Measurements from ENCODE around the gene SMYD3.

DNA sequence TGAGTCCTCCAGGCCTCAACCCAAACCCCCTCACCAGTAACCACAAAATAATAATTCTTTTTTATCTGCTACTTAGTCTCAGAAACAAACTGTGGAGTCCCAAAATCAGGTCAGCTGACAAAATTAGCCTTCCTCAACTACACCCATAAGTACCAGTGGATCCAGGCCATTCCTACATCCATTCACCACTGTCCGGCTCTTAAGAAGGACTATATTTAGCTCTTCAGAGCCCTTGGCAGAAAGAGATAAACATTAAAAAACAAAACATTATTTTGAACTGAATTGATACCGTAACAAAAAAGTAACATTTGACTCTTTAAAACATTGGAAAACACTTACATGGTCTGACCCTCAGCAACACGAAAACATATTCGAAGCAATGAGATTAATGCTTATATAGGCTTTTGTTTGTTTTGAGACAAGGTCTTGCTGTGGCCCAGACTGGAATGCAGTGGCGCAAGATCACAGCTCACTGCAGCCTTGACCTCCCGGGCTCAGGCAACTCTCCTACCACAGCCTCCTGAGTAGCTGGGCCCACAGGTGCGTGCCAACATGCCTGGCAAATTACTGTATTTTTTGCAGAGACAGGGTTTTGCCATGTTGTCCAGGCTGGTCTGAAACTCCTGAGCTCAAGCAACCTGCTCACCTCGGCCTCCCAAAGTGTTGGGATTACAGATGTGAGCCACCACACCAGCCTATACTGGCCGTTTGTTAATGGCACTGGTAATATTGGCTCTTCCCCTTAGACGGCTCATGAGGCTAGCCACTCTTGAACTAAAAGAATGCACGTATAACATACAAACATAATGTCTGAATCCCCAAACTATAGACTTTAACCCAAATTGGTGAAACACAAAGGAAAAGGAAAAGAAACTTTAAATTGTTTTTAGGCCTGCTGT is 330.7 kb downstream of the SMYD3 start:
- TF ChIP-seq YY1 (IDR thresholded peaks at IDR 0.05; ENCODE audit: insufficient read depth, insufficient replicate concordance, low read depth, low read length) (no peak), HNRNPH1 (optimal IDR thresholded peaks at IDR 0.05; ENCODE audit: low read depth, low read length) (no peak), ZFP1 (CRISPR knock-in tag; IDR thresholded peaks at IDR 0.05) (peak; percentile 60; the same call in 1 of the 2 replicates), GFI1 (CRISPR knock-in tag; IDR thresholded peaks at IDR 0.05; ENCODE audit: borderline replicate concordance) (peak; percentile 60; the same call in 1 of the 2 replicates)
